Cardiac muscle cell (in vitro differentiated cells and primary cell): ENCODE measurements around the gene NCOR2. TPM values are rescaled to one million over a fixed set of nuclear protein-coding genes. Genes with fewer than 3 reads are reported as not detected.

Experiments used
- DNase-seq, 2 donors: peaks; one replicate each; pipeline versions ENCODE4 v3.0.0 to v3.0.0-alpha.2; 2010 to 2017; ENCODE audit warnings: low read depth in 1 of 2, low spot score in 1 of 2
- H3K27ac ChIP-seq: fragments of 200-600 bp; sonication (generic); 2 replicates; pipeline ENCODE4 v1.5.1; 2016
- H3K27me3 ChIP-seq: fragments of 200-600 bp; sonication (generic); 2 replicates; pipeline ENCODE4 v1.6.0; 2016; ENCODE audit warnings: control low read depth
- H3K36me3 ChIP-seq: fragments of 200-600 bp; sonication (generic); 2 replicates; pipeline ENCODE4 v1.5.1; 2016; ENCODE audit warnings: control low read depth
- H3K4me1 ChIP-seq: fragments of 200-600 bp; sonication (generic); 2 replicates; pipeline ENCODE4 v1.8.1; 2017; ENCODE audit warnings: low read depth, mild to moderate bottlenecking, mixed run types
- H3K4me3 ChIP-seq: fragments of 200-600 bp; sonication (generic); 2 replicates; pipeline ENCODE4 v1.5.1; 2016; ENCODE audit warnings: mild to moderate bottlenecking
- H3K9me3 ChIP-seq: fragments of 200-600 bp; sonication (generic); 2 replicates; pipeline ENCODE4 v1.5.1; 2017; ENCODE audit warnings: low read depth, mild to moderate bottlenecking, control low read depth
- polyA plus RNA-seq: library from polyadenylated mRNA; unstranded; fragments of >200 nt; fragmentation: Nextera tagmentation; extraction: Ambion mirVana; gene quantifications from 2 replicates; pipeline ENCODE4 v1.2.1, GENCODE V29; 2016
- total RNA-seq: library from RNA; depleted of rRNA; stranded (reverse); fragments of >200 nt; gene quantifications from 2 replicates; pipeline ENCODE4 v1.2.3, GENCODE V29; 2016
- TF ChIP-seq, protein P1 (sequence below): IDR thresholded peaks from 2 replicates; pipeline ENCODE4 v1.5.1; 2012; ENCODE audit warnings: low read depth, mild to moderate bottlenecking, low read length

Gene NCOR2
- total and polyA plus RNA-seq, 2 experiments from 2014 or later = 98.5 to 113 TPM

- Histone ChIP-seq H3K27me3 (no peaks in the 10 kb centered on the region), H3K4me1 (no peaks in the 10 kb centered on the region), H3K9me3 (no peaks in the 10 kb centered on the region), H3K36me3 (no peaks in the 10 kb centered on the region), H3K27ac (no peak overlapping the region), H3K4me3 (no peak overlapping the region)
- DNase-seq = no peak
- TF ChIP-seq, protein P1, sequence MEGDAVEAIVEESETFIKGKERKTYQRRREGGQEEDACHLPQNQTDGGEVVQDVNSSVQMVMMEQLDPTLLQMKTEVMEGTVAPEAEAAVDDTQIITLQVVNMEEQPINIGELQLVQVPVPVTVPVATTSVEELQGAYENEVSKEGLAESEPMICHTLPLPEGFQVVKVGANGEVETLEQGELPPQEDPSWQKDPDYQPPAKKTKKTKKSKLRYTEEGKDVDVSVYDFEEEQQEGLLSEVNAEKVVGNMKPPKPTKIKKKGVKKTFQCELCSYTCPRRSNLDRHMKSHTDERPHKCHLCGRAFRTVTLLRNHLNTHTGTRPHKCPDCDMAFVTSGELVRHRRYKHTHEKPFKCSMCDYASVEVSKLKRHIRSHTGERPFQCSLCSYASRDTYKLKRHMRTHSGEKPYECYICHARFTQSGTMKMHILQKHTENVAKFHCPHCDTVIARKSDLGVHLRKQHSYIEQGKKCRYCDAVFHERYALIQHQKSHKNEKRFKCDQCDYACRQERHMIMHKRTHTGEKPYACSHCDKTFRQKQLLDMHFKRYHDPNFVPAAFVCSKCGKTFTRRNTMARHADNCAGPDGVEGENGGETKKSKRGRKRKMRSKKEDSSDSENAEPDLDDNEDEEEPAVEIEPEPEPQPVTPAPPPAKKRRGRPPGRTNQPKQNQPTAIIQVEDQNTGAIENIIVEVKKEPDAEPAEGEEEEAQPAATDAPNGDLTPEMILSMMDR = no peak
Observed at GRCh38 chr12:124577986-124578385, 10.6 kb upstream of the NCOR2 start.

DNA sequence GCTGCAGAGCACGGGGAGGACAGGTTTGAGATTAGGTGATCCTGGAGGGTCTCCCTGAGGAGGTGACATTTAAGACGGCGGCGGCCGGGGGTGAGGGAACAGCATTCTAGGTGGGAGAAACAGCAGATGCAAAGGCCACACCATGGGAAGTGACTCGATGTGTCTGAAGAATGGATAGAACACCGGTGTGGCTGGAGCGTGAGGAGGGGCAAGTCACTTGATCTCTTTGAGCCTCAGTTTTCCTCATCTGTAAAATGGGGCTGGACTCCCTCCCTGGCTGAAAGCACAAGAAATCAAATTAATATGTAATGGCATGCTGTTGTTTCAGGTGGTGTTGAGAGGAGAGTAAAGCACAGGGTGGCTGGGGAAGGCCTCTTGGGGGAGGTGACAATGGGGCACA lies 10.0 kb upstream of the NCOR2 start:
- DNase-seq = no peak
- H3K27ac ChIP-seq = no peak overlapping the region
- H3K36me3 ChIP-seq = no peaks in the 10 kb centered on the region
- H3K4me3 ChIP-seq = no peak overlapping the region
- no peaks in the 10 kb centered on the region for H3K27me3 ChIP-seq
- TF ChIP-seq, protein P1 = no peak
- no peaks in the 10 kb centered on the region for H3K9me3 ChIP-seq
- no peaks in the 10 kb centered on the region for H3K4me1 ChIP-seq

- Histone ChIP-seq H3K36me3 (no peaks in the 10 kb centered on the region), H3K9me3 (no peaks in the 10 kb centered on the region), H3K27ac (no peak overlapping the region), H3K4me1 (no peaks in the 10 kb centered on the region), H3K27me3 (no peaks in the 10 kb centered on the region), H3K4me3 (no peak overlapping the region)
- TF ChIP-seq, protein P1 = no peak
- DNase-seq = no peak
Observed at GRCh38 chr12:124576061-124576650, 8.7 kb upstream of the NCOR2 start.

DNA sequence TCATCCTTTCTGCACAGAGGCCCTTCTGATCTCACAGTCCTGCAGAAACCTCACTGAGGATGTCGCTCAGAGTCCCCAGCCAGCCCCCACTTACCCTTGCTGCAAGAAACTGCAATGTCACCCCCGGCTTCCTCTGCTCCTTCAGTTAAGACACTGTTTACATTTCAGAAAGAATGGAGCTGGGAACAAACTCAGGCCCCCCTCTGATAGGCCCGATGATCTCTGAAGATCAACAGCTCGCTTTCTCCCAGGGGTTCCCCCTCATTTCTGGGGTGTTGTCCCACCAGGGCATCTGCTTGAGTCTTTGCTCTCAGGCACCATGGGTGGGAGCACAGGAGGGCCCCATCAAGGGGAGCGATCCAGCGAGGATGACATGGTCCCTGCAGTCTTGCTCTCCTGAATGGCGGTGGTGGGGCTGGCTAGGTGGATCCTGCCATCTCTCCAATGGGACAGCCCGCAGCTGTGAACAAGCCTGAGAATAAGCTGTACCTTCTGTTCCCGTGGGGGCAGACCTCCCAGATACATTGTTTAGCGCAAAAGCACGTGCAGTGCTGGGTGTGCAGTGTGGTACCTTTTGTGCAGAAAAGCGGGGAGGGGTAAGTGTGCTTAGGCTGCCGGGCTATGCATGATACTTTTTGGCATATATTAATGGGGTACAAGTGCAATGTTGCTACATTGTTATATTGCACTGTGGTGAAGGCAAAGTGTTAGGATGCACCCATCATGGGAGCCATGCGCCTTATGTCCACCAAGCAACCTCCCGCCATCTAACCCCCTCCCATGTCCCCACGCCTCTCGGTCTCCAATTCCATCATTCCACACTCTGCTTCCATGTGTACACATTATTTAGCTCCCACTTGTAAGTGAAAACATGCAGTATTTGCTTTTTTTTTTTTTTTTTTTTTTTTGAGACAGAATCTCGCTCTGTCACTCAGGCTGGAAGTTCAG lies 6.7 kb upstream of the NCOR2 start:
- Histone ChIP-seq H3K9me3 (no peaks in the 10 kb centered on the region), H3K27ac (no peak overlapping the region), H3K27me3 (no peaks in the 10 kb centered on the region), H3K36me3 (no peaks in the 10 kb centered on the region), H3K4me3 (no peak overlapping the region), H3K4me1 (no peaks in the 10 kb centered on the region)
- TF ChIP-seq, protein P1 = no peak
- DNase-seq = no peak

- Histone ChIP-seq H3K27ac (no peak overlapping the region), H3K4me3 (no peak overlapping the region), H3K4me1 (peaks cover 13% of the 10 kb centered on the region), H3K36me3 (no peaks in the 10 kb centered on the region), H3K27me3 (no peaks in the 10 kb centered on the region), H3K9me3 (no peaks in the 10 kb centered on the region)
- TF ChIP-seq, protein P1 = no peak
- no peak for DNase-seq
Observed at GRCh38 chr12:124571556-124571955, 4.1 kb upstream of the NCOR2 start.
